GM12891 (cell line): ENCODE results near the gene BCORL1.

ENCODE experiments used
- POLR2A ChIP-seq: IDR thresholded peaks from 2 replicates; pipeline ENCODE4 v1.6.1; 2011; ENCODE audit warnings: low read depth, low read length, control low read depth
- POLR2AphosphoS5 ChIP-seq: IDR thresholded peaks from 2 replicates; pipeline ENCODE4 v1.6.1; 2011; ENCODE audit warnings: low read depth, low read length, control low read depth
- POU2F2 ChIP-seq: IDR thresholded peaks from 2 replicates; pipeline ENCODE4 v1.6.1; 2011; ENCODE audit warnings: low read depth, mild to moderate bottlenecking, control low read depth, low read length, moderate library complexity

DNA sequence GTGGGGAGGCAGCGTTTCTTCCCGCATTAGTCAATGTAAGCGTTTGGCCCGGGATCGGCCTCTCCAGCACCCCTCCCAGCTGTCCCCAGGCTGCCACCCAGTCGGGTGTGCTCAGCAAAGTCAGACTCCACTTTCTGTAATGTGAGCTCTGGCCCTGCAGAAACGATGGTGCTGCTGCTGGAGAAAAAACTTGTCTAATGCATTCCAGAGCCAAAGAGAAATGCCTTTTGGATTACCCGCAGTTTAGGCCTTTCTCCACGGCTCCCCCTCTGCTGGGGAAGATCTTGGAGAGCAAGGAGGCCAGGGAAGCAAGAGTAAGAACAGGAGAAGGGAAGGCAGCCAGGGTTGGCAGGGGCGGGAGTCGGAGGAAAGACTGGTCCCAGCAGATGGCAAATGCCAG is 72.7 kb downstream of the BCORL1 start:
- TF ChIP-seq POLR2AphosphoS5 (no peak), POU2F2 (no peak), POLR2A (no peak)
